GM12878 (cell line): Measurements from ENCODE around the gene MBD3L2B. TPM values are rescaled to one million over a fixed set of nuclear protein-coding genes. Genes with fewer than 3 reads are reported as not detected.

ENCODE experiments used
- BACH1 ChIP-seq: fragments of 450-650 bp; IDR thresholded peaks from 2 replicates; pipeline ENCODE4 v1.6.1; 2017; ENCODE audit warnings: mild to moderate bottlenecking, borderline replicate concordance
- FOXM1 ChIP-seq: IDR thresholded peaks from 2 replicates; pipeline ENCODE4 v1.6.1; 2012; ENCODE audit warnings: low read depth, mild to moderate bottlenecking, inconsistent platforms, low read length, moderate library complexity
- GATAD2B ChIP-seq: fragments of 450-650 bp; conservative IDR thresholded peaks from 2 replicates; pipeline ENCODE4 v1.6.1; 2017; ENCODE audit warnings: low read depth, mild to moderate bottlenecking, moderate library complexity
- HDGF ChIP-seq: fragments of 450-650 bp; IDR thresholded peaks from 2 replicates; pipeline ENCODE4 v1.6.1; 2016; ENCODE audit warnings: antibody characterized with exemption
- IKZF1 ChIP-seq: fragments of 450-650 bp; conservative IDR thresholded peaks from 2 replicates; pipeline ENCODE4 v1.6.1; 2017; ENCODE audit warnings: antibody characterized with exemption, mild to moderate bottlenecking
- KDM1A ChIP-seq: fragments of 200-600 bp; sonication (generic); IDR thresholded peaks from 2 replicates; pipeline ENCODE4 v1.6.1; 2016; ENCODE audit warnings: borderline replicate concordance
- MEF2A ChIP-seq: IDR thresholded peaks from 2 replicates; pipeline ENCODE4 v1.6.1; 2011; ENCODE audit warnings: low read depth, mild to moderate bottlenecking, low read length, moderate library complexity; ENCODE audit not compliant: insufficient read depth
- MTA2 ChIP-seq: fragments of 450-650 bp; IDR thresholded peaks from 2 replicates; pipeline ENCODE4 v1.6.1; 2016; ENCODE audit warnings: low read depth, mild to moderate bottlenecking, moderate library complexity
- NFXL1 ChIP-seq: fragments of 450-650 bp; IDR thresholded peaks from 2 replicates; pipeline ENCODE4 v1.6.1; 2017; ENCODE audit warnings: antibody characterized with exemption, mild to moderate bottlenecking, borderline replicate concordance
- NFYB ChIP-seq: IDR thresholded peaks from 2 replicates; pipeline ENCODE4 v1.6.1; 2011; ENCODE audit warnings: low read depth, mild to moderate bottlenecking, low read length, improper control_type of control experiment, moderate library complexity; ENCODE audit not compliant: insufficient read depth
- NR2C1 ChIP-seq: fragments of 450-650 bp; IDR thresholded peaks from 2 replicates; pipeline ENCODE4 v1.6.1; 2017; ENCODE audit warnings: antibody characterized with exemption, mild to moderate bottlenecking, moderate library complexity
- PAX8 ChIP-seq: fragments of 450-650 bp; IDR thresholded peaks from 2 replicates; pipeline ENCODE4 v1.6.1; 2017; ENCODE audit warnings: mild to moderate bottlenecking, moderate library complexity
- PML ChIP-seq: IDR thresholded peaks from 2 replicates; pipeline ENCODE4 v1.6.1; 2012; ENCODE audit warnings: low read length, inconsistent platforms
- RAD51 ChIP-seq: fragments of 450-650 bp; IDR thresholded peaks from 2 replicates; pipeline ENCODE4 v1.6.1; 2016; ENCODE audit warnings: moderate library complexity, mild to moderate bottlenecking, inconsistent platforms
- SKIL ChIP-seq: fragments of 450-650 bp; IDR thresholded peaks from 2 replicates; pipeline ENCODE4 v1.6.1; 2017; ENCODE audit warnings: mild to moderate bottlenecking, low read depth, inconsistent platforms; ENCODE audit not compliant: poor library complexity, severe bottlenecking
- SMAD1 ChIP-seq: fragments of 450-650 bp; IDR thresholded peaks from 2 replicates; pipeline ENCODE4 v1.6.1; 2018; ENCODE audit warnings: mild to moderate bottlenecking, low read depth; ENCODE audit not compliant: partially characterized antibody
- SREBF1 ChIP-seq: IDR thresholded peaks from 2 replicates; pipeline ENCODE4 v1.6.1; 2012; ENCODE audit warnings: mild to moderate bottlenecking, low read length
- SRF ChIP-seq, 2 experiments: IDR thresholded peaks; 2 replicates each; pipeline ENCODE4 v1.6.1; 2011; ENCODE audit warnings: low read depth in 2 of 2, low read length in 2 of 2, mild to moderate bottlenecking in 1 of 2, moderate library complexity in 1 of 2
- STAT3 ChIP-seq: IDR thresholded peaks from 2 replicates; pipeline ENCODE4 v1.6.1; 2011; ENCODE audit warnings: low read depth, low read length, improper control_type of control experiment
- ZBED1 ChIP-seq: IDR thresholded peaks from 2 replicates; pipeline ENCODE4 v1.6.1; 2016; ENCODE audit warnings: borderline replicate concordance
- ZNF217 ChIP-seq: fragments of 450-650 bp; IDR thresholded peaks from 2 replicates; pipeline ENCODE4 v1.6.1; 2017; ENCODE audit warnings: antibody characterized with exemption, mild to moderate bottlenecking
- ZNF24 ChIP-seq: fragments of 450-650 bp; IDR thresholded peaks from 2 replicates; pipeline ENCODE4 v1.6.1; 2017; ENCODE audit warnings: antibody characterized with exemption, mild to moderate bottlenecking
- polyA plus RNA-seq, 11 experiments: library from polyadenylated mRNA; depleted of rRNA in 4 of 11; unstranded in 6 of 11; stranded (reverse) in 5 of 11; fragments of >200 nt; fragmentation: Nextera tagmentation in 4 of 11; fragmentation: Illumina TruSeq in 1 of 11; extraction: Ambion mirVana in 4 of 11; extraction: Trizol in 1 of 11; gene quantifications; 1 replicate in 1 of 11; 2 replicates in 10 of 11; pipeline versions ENCODE4 v1.2.1 to v1.2.3, GENCODE V29; 2011 to 2016; ENCODE audit warnings: inconsistent platforms in 2 of 11, missing spikeins in 2 of 11, low read depth in 1 of 11
- total RNA-seq, 4 experiments: library from RNA; depleted of rRNA in 3 of 4; stranded (reverse); fragments of >200 nt in 3 of 4; fragmentation: Illumina TruSeq in 1 of 4; extraction: Trizol in 1 of 4; gene quantifications; 2 replicates each; pipeline versions ENCODE4 v1.2.1 to v1.2.3, GENCODE V29; 2013 to 2021
- TF ChIP-seq, protein P1 (sequence below): fragments of 150-350 bp; IDR thresholded peaks from 2 replicates; pipeline ENCODE4 v1.6.1; 2014; ENCODE audit warnings: mild to moderate bottlenecking, low read depth, low read length
- TF ChIP-seq, protein P2 (sequence below): fragments of 450-650 bp; formaldehyde crosslinking; IDR thresholded peaks from 2 replicates; pipeline ENCODE4 v1.5.0; 2022; ENCODE audit warnings: mild to moderate bottlenecking, missing genetic modification characterization

Gene MBD3L2B
- total and polyA plus RNA-seq, 10 of the 15 experiments (the other 5 are each of a cell fraction or from before 2014, with no cell fraction given), result 0.10 TPM; not detected in 9

GRCh38 chr19:7010722-7011593, 10.3 kb downstream of the MBD3L2B start (continued):
- TF ChIP-seq, protein P1, sequence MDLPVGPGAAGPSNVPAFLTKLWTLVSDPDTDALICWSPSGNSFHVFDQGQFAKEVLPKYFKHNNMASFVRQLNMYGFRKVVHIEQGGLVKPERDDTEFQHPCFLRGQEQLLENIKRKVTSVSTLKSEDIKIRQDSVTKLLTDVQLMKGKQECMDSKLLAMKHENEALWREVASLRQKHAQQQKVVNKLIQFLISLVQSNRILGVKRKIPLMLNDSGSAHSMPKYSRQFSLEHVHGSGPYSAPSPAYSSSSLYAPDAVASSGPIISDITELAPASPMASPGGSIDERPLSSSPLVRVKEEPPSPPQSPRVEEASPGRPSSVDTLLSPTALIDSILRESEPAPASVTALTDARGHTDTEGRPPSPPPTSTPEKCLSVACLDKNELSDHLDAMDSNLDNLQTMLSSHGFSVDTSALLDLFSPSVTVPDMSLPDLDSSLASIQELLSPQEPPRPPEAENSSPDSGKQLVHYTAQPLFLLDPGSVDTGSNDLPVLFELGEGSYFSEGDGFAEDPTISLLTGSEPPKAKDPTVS, result no peak
- no peak for TF ChIP-seq GATAD2B
- no peak for TF ChIP-seq MEF2A
- TF ChIP-seq SRF (IDR thresholded peaks at IDR 0.05; ENCODE audit: low read depth in 2 of 2, low read length in 2 of 2), result no peak
- TF ChIP-seq PML, result no peak
- no peak for TF ChIP-seq STAT3
- TF ChIP-seq KDM1A, result no peak
- peak; percentile 34; the same call in 1 of the 2 replicates for TF ChIP-seq NFYB
- TF ChIP-seq SREBF1, result no peak
- TF ChIP-seq HDGF, result peak; percentile 56; the same call in 1 of the 2 replicates
- no peak for TF ChIP-seq FOXM1
- TF ChIP-seq, protein P2, sequence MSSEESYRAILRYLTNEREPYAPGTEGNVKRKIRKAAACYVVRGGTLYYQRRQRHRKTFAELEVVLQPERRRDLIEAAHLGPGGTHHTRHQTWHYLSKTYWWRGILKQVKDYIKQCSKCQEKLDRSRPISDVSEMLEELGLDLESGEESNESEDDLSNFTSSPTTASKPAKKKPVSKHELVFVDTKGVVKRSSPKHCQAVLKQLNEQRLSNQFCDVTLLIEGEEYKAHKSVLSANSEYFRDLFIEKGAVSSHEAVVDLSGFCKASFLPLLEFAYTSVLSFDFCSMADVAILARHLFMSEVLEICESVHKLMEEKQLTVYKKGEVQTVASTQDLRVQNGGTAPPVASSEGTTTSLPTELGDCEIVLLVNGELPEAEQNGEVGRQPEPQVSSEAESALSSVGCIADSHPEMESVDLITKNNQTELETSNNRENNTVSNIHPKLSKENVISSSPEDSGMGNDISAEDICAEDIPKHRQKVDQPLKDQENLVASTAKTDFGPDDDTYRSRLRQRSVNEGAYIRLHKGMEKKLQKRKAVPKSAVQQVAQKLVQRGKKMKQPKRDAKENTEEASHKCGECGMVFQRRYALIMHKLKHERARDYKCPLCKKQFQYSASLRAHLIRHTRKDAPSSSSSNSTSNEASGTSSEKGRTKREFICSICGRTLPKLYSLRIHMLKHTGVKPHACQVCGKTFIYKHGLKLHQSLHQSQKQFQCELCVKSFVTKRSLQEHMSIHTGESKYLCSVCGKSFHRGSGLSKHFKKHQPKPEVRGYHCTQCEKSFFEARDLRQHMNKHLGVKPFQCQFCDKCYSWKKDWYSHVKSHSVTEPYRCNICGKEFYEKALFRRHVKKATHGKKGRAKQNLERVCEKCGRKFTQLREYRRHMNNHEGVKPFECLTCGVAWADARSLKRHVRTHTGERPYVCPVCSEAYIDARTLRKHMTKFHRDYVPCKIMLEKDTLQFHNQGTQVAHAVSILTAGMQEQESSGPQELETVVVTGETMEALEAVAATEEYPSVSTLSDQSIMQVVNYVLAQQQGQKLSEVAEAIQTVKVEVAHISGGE (CRISPR knock-in tag), result no peak
- TF ChIP-seq SKIL, result peak; percentile 16
- peak; percentile 53 for TF ChIP-seq IKZF1
- TF ChIP-seq SMAD1, result no peak
- TF ChIP-seq PAX8, result 0 out of 2 replicates have a peak, but pooled peaks have one; percentile 35
- TF ChIP-seq ZNF217, result peak; percentile 51; the same call in 1 of the 2 replicates
- TF ChIP-seq ZBED1, result no peak
- no peak for TF ChIP-seq BACH1
- TF ChIP-seq ZNF24, result 0 out of 2 replicates have a peak, but pooled peaks have one; percentile 39
- peak; percentile 87 for TF ChIP-seq RAD51
- peak; percentile 86 for TF ChIP-seq MTA2
- TF ChIP-seq NFXL1, result no peak
- TF ChIP-seq NR2C1, result peak; percentile 73
